Fibroblast of skin of scalp (primary cell): ENCODE data around the gene LASP1.
A peak's percentile ranks its signal among the peaks of the same experiment; 100 is the strongest.
"Not testable (repeated sequence)": the region's sequence is repeated elsewhere in the genome, so short reads cannot be mapped to it uniquely, and the experiment has no call there.

Experiments used
- DNase-seq: peaks from one replicate; pipeline ENCODE4 v3.0.0-alpha.2; 2013

Gene LASP1

GRCh38 chr17:38911081-38911730 lies 41.3 kb downstream of the LASP1 start:
- no peak for DNase-seq

DNA sequence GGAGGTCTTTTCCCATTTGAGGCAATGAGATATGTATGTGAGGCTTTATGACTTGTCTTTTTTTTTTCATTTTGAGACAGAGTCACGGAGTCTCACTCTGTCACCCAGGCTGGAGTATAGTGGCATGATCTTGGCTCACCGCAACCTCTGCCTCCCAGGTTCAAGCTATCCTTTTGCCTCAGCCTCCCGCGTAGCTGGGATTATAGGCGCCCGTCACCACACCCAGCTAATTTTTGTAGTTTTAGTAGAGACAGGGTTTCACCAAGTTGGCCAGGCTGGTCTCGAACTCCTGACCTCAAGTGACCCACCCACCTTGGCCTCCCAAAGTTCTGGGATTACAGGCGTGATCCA lies 41.8 kb downstream of the LASP1 start:
- not testable (repeated sequence) for DNase-seq

DNA sequence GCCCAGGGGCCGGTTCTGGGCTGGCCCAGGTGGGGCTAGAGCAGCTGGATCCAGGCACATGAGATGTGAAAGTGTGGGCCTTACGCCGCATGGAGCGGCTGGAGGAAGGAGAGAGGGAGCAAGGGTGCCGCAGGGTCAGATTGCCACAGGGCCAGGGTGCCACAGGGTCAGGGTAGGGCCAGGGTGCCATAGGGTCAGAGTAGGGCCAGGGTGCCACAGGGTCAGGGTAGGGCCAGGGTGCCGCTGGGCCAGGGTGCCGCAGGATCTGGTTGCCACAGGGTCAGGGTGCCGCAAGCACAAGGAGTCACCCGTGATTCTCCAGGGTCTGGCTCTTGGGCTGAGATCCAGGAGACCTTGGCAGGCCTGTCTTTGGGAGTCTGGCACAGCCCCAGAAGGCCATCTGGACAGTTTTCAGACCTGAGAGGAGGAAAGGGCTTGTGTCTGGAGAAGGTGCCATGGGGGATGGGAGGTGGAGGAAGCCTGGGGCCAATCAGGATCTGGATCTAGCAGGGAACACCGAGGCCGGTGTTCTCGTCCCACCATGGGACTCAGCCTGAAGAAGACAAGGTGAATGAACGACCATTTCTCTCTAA lies 42.5 kb downstream of the LASP1 start:
- DNase-seq: no peak

- DNase-seq: no peak
Measured at GRCh38 chr17:38914741-38915638, 45.1 kb downstream of the LASP1 start.

- no peak for DNase-seq
Measured at GRCh38 chr17:38915639-38915995, 45.8 kb downstream of the LASP1 start.

DNA sequence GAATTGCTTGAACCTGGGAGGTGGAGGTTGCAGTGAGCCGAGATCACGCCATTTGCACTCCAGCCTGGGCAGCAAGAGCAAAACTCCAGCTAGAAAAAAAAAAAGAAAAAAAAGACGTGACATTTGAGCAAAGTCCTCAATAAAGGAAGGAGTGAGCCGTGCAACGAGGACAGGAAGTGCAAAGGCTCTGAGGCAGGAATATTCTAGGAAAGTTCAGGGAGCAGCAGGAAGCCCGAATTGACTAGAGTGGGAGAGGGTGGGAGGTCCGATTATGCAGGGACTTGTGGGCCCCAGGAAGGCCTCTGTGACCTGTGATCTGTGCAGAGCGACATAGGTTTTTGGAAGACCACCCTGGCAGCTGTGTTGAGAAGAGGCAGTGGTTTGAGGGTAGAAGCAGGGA lies 46.9 kb downstream of the LASP1 start:
- no peak for DNase-seq

- DNase-seq: no peak
Measured at GRCh38 chr17:38917259-38917658, 47.4 kb downstream of the LASP1 start.

- no peak for DNase-seq
Measured at GRCh38 chr17:38918129-38918913, 48.5 kb downstream of the LASP1 start.

DNA sequence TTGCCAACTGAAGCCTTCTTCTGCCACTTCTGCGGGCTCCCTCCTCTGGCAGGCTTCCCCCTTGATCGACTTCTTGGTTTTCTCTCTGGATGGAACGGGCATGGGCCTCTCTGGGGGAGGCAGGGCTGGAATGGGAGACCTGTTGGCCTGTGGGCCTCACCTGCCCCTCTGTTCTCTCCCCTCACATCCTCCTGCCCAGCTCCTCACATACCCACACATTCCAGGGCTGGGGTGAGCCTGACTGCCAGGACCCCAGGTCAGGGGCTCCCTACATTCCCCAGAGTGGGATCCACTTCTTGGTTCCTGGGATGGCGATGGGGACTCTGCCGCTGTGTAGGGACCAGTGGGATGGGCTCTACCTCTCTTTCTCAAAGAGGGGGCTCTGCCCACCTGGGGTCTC lies 49.1 kb downstream of the LASP1 start:
- DNase-seq: no peak

- DNase-seq: no peak
Measured at GRCh38 chr17:38919316-38920078, 49.6 kb downstream of the LASP1 start.

GRCh38 chr17:38920374-38921291 lies 50.8 kb downstream of the LASP1 start:
- DNase-seq: no peak

GRCh38 chr17:38921756-38922411 lies 52.0 kb downstream of the LASP1 start:
- no peak for DNase-seq

DNA sequence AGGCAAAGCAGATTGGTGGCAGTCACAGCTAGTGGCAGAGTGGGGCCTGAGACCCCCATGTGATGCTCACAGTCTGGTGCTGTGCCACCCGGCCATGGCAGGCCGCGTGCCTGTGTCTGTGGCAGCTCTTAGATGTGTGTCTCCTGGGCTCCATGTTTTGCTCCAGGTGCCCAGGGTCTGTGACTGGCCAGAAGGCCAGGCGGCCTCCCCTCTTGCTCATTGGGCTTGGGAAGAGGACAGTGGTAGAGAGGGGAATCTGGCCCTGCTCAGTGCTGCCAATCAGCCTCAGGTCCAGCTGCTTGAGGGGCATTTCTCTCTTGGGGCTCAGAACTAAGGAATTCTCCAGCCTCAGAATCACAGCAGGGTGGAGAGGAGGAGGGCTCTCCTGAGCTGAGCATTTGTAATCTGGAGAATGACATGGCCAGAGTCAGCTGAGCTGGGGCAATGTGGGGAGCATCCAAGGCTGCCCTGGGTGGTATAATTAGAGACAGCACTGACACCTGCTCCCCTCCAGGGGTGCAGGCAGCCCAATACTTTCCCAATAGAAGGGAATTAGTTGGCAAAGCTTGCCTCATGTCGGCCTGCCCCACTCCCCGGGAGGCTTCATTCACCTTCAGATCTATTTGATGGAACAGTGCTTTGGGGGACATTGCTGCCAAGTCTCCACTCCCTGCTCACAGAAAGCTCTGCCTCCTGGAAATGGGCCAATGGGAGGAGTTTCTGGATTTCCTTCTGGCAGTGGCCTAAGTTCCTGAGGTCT lies 52.9 kb downstream of the LASP1 start:
- peak; percentile 83 for DNase-seq

GRCh38 chr17:38925263-38925995 lies 55.6 kb downstream of the LASP1 start, which contains the start of gene LASP1NB:
Gene LASP1NB (plus strand): TSS chr17:38925614.
- peak; percentile 64 for DNase-seq

DNA sequence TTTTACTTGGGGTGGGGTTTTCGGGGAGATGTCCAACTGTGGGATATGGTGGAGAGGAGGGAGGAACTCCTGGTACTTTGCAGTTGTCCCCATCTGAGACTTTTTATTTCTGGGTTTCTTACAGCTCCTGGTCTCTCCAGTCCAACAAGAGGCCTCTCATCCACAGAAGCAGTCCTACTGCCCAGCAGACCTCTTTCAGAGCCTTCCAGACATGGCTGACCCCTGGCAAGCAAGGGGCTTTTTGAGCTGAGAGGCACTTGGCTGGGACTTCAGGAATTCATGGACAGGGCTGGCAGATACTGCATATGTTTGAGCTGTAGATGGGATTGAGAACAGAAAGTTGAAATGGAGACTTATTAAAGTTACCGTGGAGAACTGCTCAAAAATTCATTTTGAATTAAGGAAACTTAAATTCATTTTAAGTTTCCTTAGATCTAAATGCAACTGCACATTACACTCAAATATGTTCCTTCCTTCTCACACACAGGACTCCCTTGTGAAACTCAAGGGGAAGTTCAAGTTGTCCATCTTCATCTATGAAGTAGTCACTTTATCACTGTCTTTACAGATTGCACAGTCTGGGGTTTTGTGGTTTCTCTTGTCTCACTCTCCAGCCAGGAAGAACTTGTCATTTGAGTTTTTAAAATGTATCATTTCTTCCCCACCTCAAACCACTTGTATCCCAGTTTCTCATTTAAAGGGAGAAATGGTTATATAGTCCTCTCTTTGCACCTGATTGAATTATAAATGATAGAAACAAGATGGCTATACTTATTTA lies 56.6 kb downstream of the LASP1 start:
- DNase-seq: no peak

- not testable (repeated sequence) for DNase-seq
Measured at GRCh38 chr17:38930782-38931181, 60.9 kb downstream of the LASP1 start.

DNA sequence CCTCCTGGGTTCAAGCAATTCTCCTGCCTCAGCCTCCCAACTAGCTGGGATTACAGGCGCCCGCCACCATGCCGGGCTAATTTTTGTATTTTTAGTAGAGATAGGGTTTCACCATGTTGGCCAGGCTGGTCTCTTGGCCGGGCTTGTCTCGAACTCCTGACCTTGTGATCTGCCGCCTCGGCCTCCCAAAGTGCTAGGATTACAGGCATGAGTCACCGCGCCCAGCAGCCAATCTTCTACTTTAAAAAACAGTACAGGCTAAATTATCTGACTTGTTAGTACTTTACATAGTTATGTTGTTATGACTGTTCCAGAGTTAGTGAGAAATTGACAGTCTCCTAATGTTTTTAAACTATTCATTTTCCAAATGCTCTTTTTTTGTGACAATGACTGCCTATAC lies 64.1 kb downstream of the LASP1 start:
- not testable (repeated sequence) for DNase-seq

GRCh38 chr17:38939987-38940386 lies 70.1 kb downstream of the LASP1 start:
- no peak for DNase-seq
